A549 (cell line): ENCODE data around the gene SIAE. TPM values are rescaled to one million over a fixed set of nuclear protein-coding genes. Genes with fewer than 3 reads are reported as not detected.
A peak's percentile ranks its signal among the peaks of the same experiment; 100 is the strongest.

Experiments used
- ATAC-seq, 2 experiments: fragments of 200-7000 bp in 1 of 2; fragments of >200 bp in 1 of 2; cut with Nextera tagmentation in 1 of 2; cut with Tn5 transposase in 1 of 2; 3 replicates each; pipeline versions ENCODE4 v1.8.0 to v1.9.1; 2018 to 2020; ENCODE audit warnings: mild to moderate bottlenecking in 1 of 2, moderate library complexity in 1 of 2
- CTCF ChIA-PET: fragments of 300-600 bp; sonication (Branson Sonifier 250); formaldehyde crosslinking; extraction: SDS; loops from one replicate; lab custom pipeline; 2021; ENCODE audit warnings: antibody characterized with exemption, inconsistent platforms; lab: Yijun Ruan, JAX
- POLR2A ChIA-PET: fragments of 350-600 bp; formaldehyde crosslinking; extraction: SDS; loops from one replicate; lab custom pipeline; 2021; ENCODE audit warnings: antibody characterized with exemption, inconsistent platforms; lab: Yijun Ruan, JAX
- DNase-seq, 2 experiments: peaks; one replicate each; pipeline versions ENCODE4 v3.0.0 to v3.0.0-alpha.2; 2011 to 2016; ENCODE audit warnings: low read depth in 1 of 2, low spot score in 1 of 2
- FAIRE-seq: peaks from 2 replicates; lab custom pipeline; 2011; peaks lifted over from hg19 to GRCh38; lab: Jason Lieb, UNC
- H3K27ac ChIP-seq, 2 experiments: fragments of >200 bp; sonication (Bioruptor Twin); formaldehyde crosslinking; 3 replicates each; pipeline ENCODE4 v1.5.1; 2016 to 2017
- H3K4me1 ChIP-seq: fragments of >200 bp; sonication (Bioruptor Twin); formaldehyde crosslinking; 3 replicates; pipeline ENCODE4 v1.6.1; 2016
- H3K4me2 ChIP-seq: fragments of >200 bp; sonication (Bioruptor Twin); formaldehyde crosslinking; 3 replicates; pipeline ENCODE4 v1.6.1; 2016
- H3K4me3 ChIP-seq: fragments of >200 bp; sonication (Bioruptor Twin); formaldehyde crosslinking; 3 replicates; pipeline ENCODE4 v1.5.1; 2016
- H3K9me3 ChIP-seq: fragments of >200 bp; sonication (Bioruptor Twin); formaldehyde crosslinking; 3 replicates; pipeline ENCODE4 v1.6.1; 2016
- CBX2 ChIP-seq: fragments of 200-600 bp; sonication (generic); IDR thresholded peaks from 2 replicates; pipeline ENCODE4 v1.6.1; 2016; ENCODE audit warnings: low read depth, mild to moderate bottlenecking, borderline replicate concordance
- CHD2 ChIP-seq: fragments of 150-350 bp; IDR thresholded peaks from 2 replicates; pipeline ENCODE4 v1.6.1; 2014; ENCODE audit warnings: low read length; ENCODE audit not compliant: partially characterized antibody
- ESRRA ChIP-seq: fragments of 150-350 bp; IDR thresholded peaks from 2 replicates; pipeline ENCODE4 v1.6.1; 2014; ENCODE audit warnings: mild to moderate bottlenecking, low read length, borderline replicate concordance
- FOSL2 ChIP-seq, 2 experiments: fragments of 450-650 bp in 1 of 2; fragments of >200 bp in 1 of 2; sonication (Bioruptor Twin) in 1 of 2; formaldehyde crosslinking; IDR thresholded peaks; 2 replicates each; pipeline versions ENCODE4 v1.5.0 to v1.6.1; 2016 to 2020; ENCODE audit warnings: mild to moderate bottlenecking in 1 of 2, moderate library complexity in 1 of 2
- GATA3 ChIP-seq: IDR thresholded peaks from 2 replicates; pipeline ENCODE4 v1.6.1; 2012; ENCODE audit warnings: borderline replicate concordance
- HES2 ChIP-seq: fragments of >200 bp; sonication (Bioruptor Twin); formaldehyde crosslinking; IDR thresholded peaks from 2 replicates; pipeline ENCODE4 v1.6.1; 2016
- HOXA7 ChIP-seq: fragments of 250-450 bp; sonication (Bioruptor Pico); IDR thresholded peaks from 2 replicates; pipeline ENCODE4 v1.5.0; 2020; ENCODE audit warnings: mild to moderate bottlenecking, moderate library complexity
- HOXB13 ChIP-seq: fragments of 250-450 bp; sonication (Bioruptor Pico); IDR thresholded peaks from 2 replicates; pipeline ENCODE4 v1.5.0; 2020; ENCODE audit warnings: low read depth, mild to moderate bottlenecking, moderate library complexity
- JUN ChIP-seq, 2 experiments: fragments of >200 bp; sonication (Bioruptor Twin); formaldehyde crosslinking; IDR thresholded peaks; 2 replicates in 1 of 2; 3 replicates in 1 of 2; pipeline ENCODE4 v1.6.1; 2016 to 2017
- MAFK ChIP-seq: fragments of 450-650 bp; IDR thresholded peaks from 2 replicates; pipeline ENCODE4 v1.6.1; 2014; ENCODE audit not compliant: partially characterized antibody
- MAX ChIP-seq: IDR thresholded peaks from 2 replicates; pipeline ENCODE4 v1.6.1; 2012
- MAZ ChIP-seq: fragments of 150-350 bp; IDR thresholded peaks from 2 replicates; pipeline ENCODE4 v1.6.1; 2014; ENCODE audit warnings: antibody characterized with exemption, low read depth, low read length, borderline replicate concordance
- NPAS2 ChIP-seq: fragments of 250-450 bp; sonication (Bioruptor Pico); IDR thresholded peaks from 2 replicates; pipeline ENCODE4 v1.8.0; 2022; ENCODE audit warnings: mild to moderate bottlenecking, moderate library complexity, borderline replicate concordance
- PHF8 ChIP-seq: fragments of 200-600 bp; sonication (generic); IDR thresholded peaks from 2 replicates; pipeline ENCODE4 v1.6.1; 2016; ENCODE audit warnings: low read depth, mild to moderate bottlenecking, antibody characterized with exemption, moderate library complexity, borderline replicate concordance
- POLR2A ChIP-seq: IDR thresholded peaks from 2 replicates; pipeline ENCODE4 v1.6.1; 2012; ENCODE audit warnings: mild to moderate bottlenecking, low read length
- RNF2 ChIP-seq: fragments of 200-600 bp; sonication (generic); IDR thresholded peaks from 2 replicates; pipeline ENCODE4 v1.6.1; 2016; ENCODE audit warnings: low read depth, mild to moderate bottlenecking, antibody characterized with exemption, moderate library complexity, borderline replicate concordance
- SMC3 ChIP-seq: fragments of >200 bp; sonication (Bioruptor Twin); formaldehyde crosslinking; IDR thresholded peaks from 3 replicates; pipeline ENCODE4 v1.6.1; 2018; ENCODE audit warnings: inconsistent platforms
- SREBF2 ChIP-seq: fragments of 450-650 bp; IDR thresholded peaks from 2 replicates; pipeline ENCODE4 v1.6.1; 2014; ENCODE audit warnings: mild to moderate bottlenecking, moderate library complexity
- TFCP2L1 ChIP-seq: fragments of 250-450 bp; sonication (Bioruptor Pico); IDR thresholded peaks from 2 replicates; pipeline ENCODE4 v1.5.0; 2021; ENCODE audit warnings: mild to moderate bottlenecking
- TP53 ChIP-seq: fragments of 250-450 bp; sonication (Bioruptor Pico); IDR thresholded peaks from 2 replicates; pipeline ENCODE4 v1.5.0; 2021; ENCODE audit warnings: mild to moderate bottlenecking, moderate library complexity
- ZSCAN20 ChIP-seq: fragments of 250-450 bp; sonication (Bioruptor Pico); IDR thresholded peaks from 2 replicates; pipeline ENCODE4 v1.8.0; 2022; ENCODE audit warnings: mild to moderate bottlenecking, moderate library complexity
- WGBS: methylation state at CpG from one replicate; pipeline ENCODE4 v1.1.6; 2017; ENCODE audit errors: missing lambda C conversion rate; 5-methylcytosine and 5-hydroxymethylcytosine counted together
- polyA minus RNA-seq: library from RNA; depleted of rRNA, polyadenylated mRNA; stranded (reverse); fragments of >200 nt; gene quantifications from 2 replicates; pipeline ENCODE4 v1.2.3, GENCODE V29; 2011; rRNA and poly(A)+ RNA removed
- polyA plus RNA-seq, 4 experiments: library from polyadenylated mRNA; depleted of rRNA in 3 of 4; stranded (reverse); fragments of >200 nt; fragmentation: RNase III in 1 of 4; extraction: RNeasy Plus Mini Kit Qiagen cat#74134 plus additional on column Dnase treatment in 1 of 4; gene quantifications; 2 replicates in 3 of 4; 3 replicates in 1 of 4; pipeline ENCODE4 v1.2.3, GENCODE V29; 2011 to 2017
- TF ChIP-seq, protein P1 (sequence below): fragments of >200 bp; sonication (Bioruptor Twin); formaldehyde crosslinking; IDR thresholded peaks from 3 replicates; pipeline ENCODE4 v1.6.1; 2016
- TF ChIP-seq, protein P2 (sequence below): fragments of 200-600 bp; sonication (generic); IDR thresholded peaks from 2 replicates; pipeline ENCODE4 v1.6.1; 2016; ENCODE audit warnings: antibody characterized with exemption, mild to moderate bottlenecking, moderate library complexity

Gene SIAE, protein sequence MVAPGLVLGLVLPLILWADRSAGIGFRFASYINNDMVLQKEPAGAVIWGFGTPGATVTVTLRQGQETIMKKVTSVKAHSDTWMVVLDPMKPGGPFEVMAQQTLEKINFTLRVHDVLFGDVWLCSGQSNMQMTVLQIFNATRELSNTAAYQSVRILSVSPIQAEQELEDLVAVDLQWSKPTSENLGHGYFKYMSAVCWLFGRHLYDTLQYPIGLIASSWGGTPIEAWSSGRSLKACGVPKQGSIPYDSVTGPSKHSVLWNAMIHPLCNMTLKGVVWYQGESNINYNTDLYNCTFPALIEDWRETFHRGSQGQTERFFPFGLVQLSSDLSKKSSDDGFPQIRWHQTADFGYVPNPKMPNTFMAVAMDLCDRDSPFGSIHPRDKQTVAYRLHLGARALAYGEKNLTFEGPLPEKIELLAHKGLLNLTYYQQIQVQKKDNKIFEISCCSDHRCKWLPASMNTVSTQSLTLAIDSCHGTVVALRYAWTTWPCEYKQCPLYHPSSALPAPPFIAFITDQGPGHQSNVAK
- 23.2 and 28.5 TPM in 2 replicates for polyA plus RNA-seq (2011; rRNA removed)
- polyA plus RNA-seq (2012; cell fraction: cytosol; rRNA removed): 5.4 and 6.4 TPM in 2 replicates
- polyA plus RNA-seq (2012; cell fraction: nucleus; rRNA removed): 9.1 and 11.4 TPM in 2 replicates
- 10.3 to 12.6 TPM (median 10.4 TPM) in 3 replicates for polyA plus RNA-seq (2017; fragmentation: RNase III; extraction: RNeasy Plus Mini Kit Qiagen cat#74134 plus additional on column Dnase treatment)
- polyA minus RNA-seq: 10.3 and 13.7 TPM in 2 replicates

- ChIA-PET POLR2A (interaction anchor here (0.6 to 1.4 kb wide), 6 partner anchors 9 to 163 kb away, joined by 3 to 8 read pairs (median 4); partner anchors contain the start of gene TBRG1), CTCF (interaction anchor here (0.5 to 2.1 kb wide), 4 partner anchors 73 to 193 kb away, joined by 3 to 8 read pairs (median 4); no protein-coding TSS in a partner anchor)
- H3K9me3 ChIP-seq: no peaks in the 10 kb centered on the region
- FAIRE-seq (no peak), DNase-seq (peak; percentile 87 to 93), ATAC-seq (peak; percentile 90 to 98)
- H3K4me1 ChIP-seq: 0 out of 3 replicates have a peak, but pooled peaks cover 3% of the 10 kb centered on the region
- peak within 1 kb of the TSS; percentile 78 for H3K4me2 ChIP-seq
- peak within 1 kb of the TSS; percentile 80 to 98 for H3K27ac ChIP-seq
- TF ChIP-seq MAX (peak; percentile 65), SREBF2 (no peak), PHF8 (peak; percentile 18; the same call in 1 of the 2 replicates), FOSL2 (IDR thresholded peaks at IDR 0.05) (no peak), FOSL2 (CRISPR knock-in tag; IDR thresholded peaks at IDR 0.05) (no peak), MAFK (no peak), SMC3 (no peak), POLR2A (peak; percentile 48), CHD2 (peak; percentile 51), JUN (IDR thresholded peaks at IDR 0.05) (peak in 1 of 2 experiments; percentile 55; a peak in 2 of 5 replicates), MAZ (no peak), HES2 (no peak), TFCP2L1 (CRISPR knock-in tag) (no peak), CBX2 (no peak)
- TF ChIP-seq, protein P1, sequence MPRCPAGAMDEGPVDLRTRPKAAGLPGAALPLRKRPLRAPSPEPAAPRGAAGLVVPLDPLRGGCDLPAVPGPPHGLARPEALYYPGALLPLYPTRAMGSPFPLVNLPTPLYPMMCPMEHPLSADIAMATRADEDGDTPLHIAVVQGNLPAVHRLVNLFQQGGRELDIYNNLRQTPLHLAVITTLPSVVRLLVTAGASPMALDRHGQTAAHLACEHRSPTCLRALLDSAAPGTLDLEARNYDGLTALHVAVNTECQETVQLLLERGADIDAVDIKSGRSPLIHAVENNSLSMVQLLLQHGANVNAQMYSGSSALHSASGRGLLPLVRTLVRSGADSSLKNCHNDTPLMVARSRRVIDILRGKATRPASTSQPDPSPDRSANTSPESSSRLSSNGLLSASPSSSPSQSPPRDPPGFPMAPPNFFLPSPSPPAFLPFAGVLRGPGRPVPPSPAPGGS: 0 out of 3 replicates have a peak, but pooled peaks have one; percentile 58
- TF ChIP-seq, protein P2, sequence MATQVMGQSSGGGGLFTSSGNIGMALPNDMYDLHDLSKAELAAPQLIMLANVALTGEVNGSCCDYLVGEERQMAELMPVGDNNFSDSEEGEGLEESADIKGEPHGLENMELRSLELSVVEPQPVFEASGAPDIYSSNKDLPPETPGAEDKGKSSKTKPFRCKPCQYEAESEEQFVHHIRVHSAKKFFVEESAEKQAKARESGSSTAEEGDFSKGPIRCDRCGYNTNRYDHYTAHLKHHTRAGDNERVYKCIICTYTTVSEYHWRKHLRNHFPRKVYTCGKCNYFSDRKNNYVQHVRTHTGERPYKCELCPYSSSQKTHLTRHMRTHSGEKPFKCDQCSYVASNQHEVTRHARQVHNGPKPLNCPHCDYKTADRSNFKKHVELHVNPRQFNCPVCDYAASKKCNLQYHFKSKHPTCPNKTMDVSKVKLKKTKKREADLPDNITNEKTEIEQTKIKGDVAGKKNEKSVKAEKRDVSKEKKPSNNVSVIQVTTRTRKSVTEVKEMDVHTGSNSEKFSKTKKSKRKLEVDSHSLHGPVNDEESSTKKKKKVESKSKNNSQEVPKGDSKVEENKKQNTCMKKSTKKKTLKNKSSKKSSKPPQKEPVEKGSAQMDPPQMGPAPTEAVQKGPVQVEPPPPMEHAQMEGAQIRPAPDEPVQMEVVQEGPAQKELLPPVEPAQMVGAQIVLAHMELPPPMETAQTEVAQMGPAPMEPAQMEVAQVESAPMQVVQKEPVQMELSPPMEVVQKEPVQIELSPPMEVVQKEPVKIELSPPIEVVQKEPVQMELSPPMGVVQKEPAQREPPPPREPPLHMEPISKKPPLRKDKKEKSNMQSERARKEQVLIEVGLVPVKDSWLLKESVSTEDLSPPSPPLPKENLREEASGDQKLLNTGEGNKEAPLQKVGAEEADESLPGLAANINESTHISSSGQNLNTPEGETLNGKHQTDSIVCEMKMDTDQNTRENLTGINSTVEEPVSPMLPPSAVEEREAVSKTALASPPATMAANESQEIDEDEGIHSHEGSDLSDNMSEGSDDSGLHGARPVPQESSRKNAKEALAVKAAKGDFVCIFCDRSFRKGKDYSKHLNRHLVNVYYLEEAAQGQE: peak; percentile 27; the same call in 1 of the 2 replicates
- 2% methylated on average over 22 of the region's 58 CpGs for WGBS
- H3K4me3 ChIP-seq: peak within 1 kb of the TSS; percentile 67
Measured at GRCh38 chr11:124673333-124674167, at the start of gene SIAE, which contains the start of gene SPA17. Gene SIAE (minus strand): TSS chr11:124673739. CDS start chr11:124673708, 31 bp downstream. Gene SPA17 (plus strand): TSS chr11:124673904. CDS start chr11:124675265, 1,361 bp downstream.

DNA sequence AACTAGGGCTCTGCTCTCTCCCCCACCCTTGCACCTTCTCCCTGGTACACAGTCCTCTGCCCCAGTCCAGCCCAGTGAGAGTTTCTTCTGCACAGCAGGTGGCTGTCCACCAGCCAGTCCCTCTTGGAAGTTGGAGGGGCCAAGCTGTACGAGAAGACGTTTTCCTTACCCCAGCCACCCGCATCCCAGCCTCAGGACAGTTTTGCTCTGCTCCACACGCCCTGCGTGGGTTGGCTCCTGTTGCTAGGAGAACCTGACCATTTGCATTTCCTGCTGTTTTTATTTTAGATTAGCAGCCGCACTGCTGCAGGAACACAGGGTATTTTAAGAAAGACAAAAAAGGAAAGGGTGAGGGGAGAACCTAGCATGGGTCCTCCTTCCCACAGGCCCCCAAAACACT lies 48.6 kb upstream of the SIAE start:
- peaks cover 6% of the 10 kb centered on the region; the same call in 1 of the 3 replicates for H3K4me1 ChIP-seq
- no peak for DNase-seq
- H3K4me2 ChIP-seq: no peak overlapping the region
- no peak for FAIRE-seq
- 64% methylated on average over 6 of the region's 6 CpGs for WGBS
- no peak for ATAC-seq
- ChIA-PET CTCF (no interaction called here), POLR2A (no interaction called here)
- H3K9me3 ChIP-seq: no peaks in the 10 kb centered on the region
- no peak overlapping the region for H3K27ac ChIP-seq
- H3K4me3 ChIP-seq: no peak overlapping the region
- TF ChIP-seq CBX2: no peak
- no peak for TF ChIP-seq TP53
- TF ChIP-seq NPAS2 (CRISPR knock-in tag): no peak
- no peak for TF ChIP-seq ZSCAN20 (CRISPR knock-in tag)
- no peak for TF ChIP-seq ESRRA
- TF ChIP-seq, protein P2: no peak
- TF ChIP-seq GATA3: no peak
- TF ChIP-seq HOXA7: no peak
- no peak for TF ChIP-seq RNF2
- TF ChIP-seq HOXB13 (CRISPR knock-in tag): no peak
